ENCODE results near the gene NPC1L1. TPM values are rescaled to one million over a fixed set of nuclear protein-coding genes. Genes with fewer than 3 reads are reported as not detected.

Gene NPC1L1, protein sequence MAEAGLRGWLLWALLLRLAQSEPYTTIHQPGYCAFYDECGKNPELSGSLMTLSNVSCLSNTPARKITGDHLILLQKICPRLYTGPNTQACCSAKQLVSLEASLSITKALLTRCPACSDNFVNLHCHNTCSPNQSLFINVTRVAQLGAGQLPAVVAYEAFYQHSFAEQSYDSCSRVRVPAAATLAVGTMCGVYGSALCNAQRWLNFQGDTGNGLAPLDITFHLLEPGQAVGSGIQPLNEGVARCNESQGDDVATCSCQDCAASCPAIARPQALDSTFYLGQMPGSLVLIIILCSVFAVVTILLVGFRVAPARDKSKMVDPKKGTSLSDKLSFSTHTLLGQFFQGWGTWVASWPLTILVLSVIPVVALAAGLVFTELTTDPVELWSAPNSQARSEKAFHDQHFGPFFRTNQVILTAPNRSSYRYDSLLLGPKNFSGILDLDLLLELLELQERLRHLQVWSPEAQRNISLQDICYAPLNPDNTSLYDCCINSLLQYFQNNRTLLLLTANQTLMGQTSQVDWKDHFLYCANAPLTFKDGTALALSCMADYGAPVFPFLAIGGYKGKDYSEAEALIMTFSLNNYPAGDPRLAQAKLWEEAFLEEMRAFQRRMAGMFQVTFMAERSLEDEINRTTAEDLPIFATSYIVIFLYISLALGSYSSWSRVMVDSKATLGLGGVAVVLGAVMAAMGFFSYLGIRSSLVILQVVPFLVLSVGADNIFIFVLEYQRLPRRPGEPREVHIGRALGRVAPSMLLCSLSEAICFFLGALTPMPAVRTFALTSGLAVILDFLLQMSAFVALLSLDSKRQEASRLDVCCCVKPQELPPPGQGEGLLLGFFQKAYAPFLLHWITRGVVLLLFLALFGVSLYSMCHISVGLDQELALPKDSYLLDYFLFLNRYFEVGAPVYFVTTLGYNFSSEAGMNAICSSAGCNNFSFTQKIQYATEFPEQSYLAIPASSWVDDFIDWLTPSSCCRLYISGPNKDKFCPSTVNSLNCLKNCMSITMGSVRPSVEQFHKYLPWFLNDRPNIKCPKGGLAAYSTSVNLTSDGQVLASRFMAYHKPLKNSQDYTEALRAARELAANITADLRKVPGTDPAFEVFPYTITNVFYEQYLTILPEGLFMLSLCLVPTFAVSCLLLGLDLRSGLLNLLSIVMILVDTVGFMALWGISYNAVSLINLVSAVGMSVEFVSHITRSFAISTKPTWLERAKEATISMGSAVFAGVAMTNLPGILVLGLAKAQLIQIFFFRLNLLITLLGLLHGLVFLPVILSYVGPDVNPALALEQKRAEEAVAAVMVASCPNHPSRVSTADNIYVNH (N-terminal part only)
- total RNA-seq (2014; rRNA removed; shearing (Covaris generic)): 0.03 and 0.11 TPM in 2 replicates

DNA sequence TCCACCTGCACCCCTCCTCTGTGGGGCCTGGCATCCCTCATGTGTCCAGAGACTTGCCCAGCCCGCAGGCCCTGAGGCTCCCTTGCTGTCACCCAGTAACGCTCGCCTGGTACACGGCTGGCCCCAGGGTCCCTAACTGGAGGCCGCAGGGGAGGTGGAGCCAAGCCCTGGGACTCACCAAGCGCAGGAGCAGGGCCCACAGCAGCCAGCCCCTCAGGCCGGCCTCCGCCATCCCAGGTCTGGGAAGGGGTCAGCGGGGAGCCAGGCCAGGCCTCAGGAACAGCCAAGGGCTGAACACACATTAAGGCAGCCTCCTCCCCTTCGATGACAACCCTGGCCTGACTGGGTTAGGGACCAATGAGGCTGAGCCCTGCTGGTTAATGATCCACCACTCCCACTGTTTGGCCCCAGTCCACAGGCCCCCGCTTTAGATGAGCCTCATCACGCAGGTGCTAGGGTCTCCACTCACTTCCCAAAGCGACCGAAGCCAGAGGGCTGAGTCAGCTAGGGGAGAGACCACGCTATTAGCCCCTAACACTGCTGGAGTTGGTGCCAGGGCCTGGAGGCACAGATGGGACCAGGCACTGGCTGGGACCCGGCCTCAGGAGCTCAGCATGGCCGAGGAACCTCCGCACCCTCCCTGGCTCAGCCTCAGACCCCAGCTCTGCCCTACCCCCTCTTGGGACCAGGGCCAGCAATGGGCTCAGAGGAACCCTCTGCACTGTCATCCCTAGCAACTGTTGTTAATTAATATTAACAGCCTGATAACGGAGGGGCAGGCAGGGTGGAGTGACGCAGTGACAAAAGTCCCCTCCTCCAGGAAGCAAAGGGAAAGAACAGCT is at the start of gene NPC1L1:
Gene NPC1L1 (minus strand): TSS at position 303 of the 842 bp plus-strand sequence. CDS start 71 bp downstream, at position 232.

DNA sequence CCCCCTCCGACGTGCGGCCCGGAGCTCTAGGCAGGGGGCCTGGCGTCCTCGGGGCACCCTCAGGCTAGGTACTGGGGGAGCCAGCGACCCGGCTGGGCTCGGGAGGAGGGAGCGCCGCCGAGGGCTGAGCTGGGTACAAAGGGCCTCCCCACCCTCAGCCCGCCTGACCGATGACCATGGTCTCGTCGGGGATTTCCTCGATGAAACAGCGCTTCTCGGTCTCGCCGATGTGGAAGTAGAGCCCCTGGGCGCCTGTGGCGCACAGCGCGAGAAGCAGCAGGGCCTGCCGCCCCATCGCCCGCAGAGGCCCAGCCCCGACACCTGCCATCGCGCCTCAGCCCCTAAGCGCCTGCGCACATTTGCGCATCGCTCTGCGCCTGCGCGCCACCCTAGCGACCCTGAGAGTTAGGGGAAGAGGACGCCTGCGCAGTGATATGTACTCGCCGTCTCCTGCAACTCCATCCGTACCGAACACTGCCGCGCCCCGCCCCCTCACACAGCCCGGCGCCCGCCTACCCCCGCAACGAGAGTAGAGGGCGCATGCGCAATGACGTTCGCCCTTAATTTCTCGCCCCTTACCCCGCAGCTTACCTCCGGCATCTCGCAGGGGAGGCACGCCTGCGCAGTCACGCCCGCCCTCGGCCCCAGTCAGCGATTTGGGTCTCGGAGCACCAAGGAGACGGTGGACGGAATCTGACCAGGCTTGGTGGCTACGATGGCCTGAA is 40.9 kb upstream of the NPC1L1 start, which contains the start of gene TMED4:
Gene TMED4 (minus strand): TSS at position 353 of the 725 bp plus-strand sequence. CDS start 25 bp downstream, at position 328.

DNA sequence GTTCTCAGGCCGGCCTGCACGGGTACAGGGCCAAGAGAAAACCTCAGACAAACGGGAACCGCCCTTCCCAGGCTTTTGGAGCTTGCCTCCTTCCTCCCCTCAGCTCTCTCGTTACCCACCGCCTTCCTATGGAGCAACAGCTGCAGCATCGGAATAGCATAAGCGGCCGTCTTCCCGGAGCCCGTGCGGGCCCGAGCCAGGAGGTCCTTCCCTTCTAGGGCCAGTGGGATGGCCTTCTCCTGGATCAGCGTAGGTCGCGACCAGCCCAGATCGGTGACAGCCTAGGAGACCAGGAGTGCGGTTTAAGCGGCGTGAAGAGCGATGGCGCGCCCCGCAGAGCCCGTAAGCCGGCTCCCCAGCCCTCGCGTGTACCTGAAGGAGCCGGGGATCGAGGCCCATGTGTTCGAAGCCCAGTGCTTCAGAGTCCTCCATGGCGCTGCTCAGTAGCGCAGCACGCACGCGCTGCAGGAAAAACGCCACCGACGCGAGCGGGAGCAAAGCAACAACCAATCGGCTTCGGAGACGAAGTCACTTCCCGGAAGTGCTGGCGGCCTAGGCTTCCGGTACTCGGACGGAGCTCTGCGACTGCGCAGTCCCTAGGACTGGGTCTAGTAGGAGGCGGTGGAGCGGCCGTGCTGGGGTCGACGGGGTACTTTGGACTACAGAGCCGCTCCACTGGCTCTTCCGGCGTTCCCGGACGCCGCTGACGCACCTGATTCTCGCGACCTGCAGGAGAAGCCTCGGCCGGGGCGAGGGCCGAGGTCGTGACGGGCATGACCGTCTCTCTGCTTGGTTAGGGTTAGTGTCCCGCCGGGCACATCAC is 32.5 kb upstream of the NPC1L1 start, which contains the start of gene DDX56:
Gene DDX56 (minus strand): TSS at position 445 of the 823 bp plus-strand sequence. CDS start 13 bp downstream, at position 432.

DNA sequence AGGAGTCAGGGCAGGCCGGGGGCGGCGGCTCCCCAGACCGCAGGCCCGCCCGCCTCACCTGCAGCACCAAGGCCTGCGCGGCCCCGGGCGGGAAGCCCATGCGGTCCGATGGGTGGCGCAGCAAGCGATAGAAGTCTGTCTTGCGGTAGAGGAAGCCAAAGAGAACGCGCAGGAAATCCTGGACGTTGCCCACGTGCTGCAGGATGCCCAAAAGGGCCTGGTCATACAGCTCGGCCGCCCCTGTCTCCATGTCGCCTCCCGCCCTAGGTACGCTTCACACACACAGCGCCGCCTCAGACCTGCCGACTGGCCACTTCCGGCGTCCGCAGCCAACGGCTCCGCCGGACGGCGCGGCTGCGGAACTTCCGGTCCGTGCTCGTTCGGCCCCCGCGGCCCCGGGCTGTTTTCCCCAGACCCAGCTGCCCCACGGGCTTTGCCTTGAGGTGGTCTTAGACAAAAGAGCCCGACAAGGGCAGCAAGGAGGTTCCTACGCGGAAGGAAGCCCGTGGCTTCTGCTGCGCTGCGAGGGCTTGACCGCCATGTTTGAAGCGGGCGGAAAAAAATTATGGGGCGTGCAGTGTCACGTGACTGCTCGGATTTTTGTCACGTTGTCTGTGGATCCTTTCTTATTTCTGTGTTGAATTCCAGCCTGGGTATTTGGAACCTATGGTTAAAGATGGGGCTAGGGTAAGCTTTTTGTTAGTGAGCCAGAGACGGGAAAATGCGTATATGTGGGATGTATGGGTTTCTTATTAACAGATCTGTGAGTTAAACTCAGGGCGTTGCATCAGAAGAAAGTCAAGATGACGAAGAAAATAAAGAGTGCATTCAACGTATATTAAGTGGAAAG is 50.6 kb downstream of the NPC1L1 start, which contains the start of gene NUDCD3:
Gene NUDCD3 (minus strand): TSS at position 308 of the 850 bp plus-strand sequence. CDS start 58 bp downstream, at position 250.

Small RNA genes within 50 kb of the gene (small RNA-seq; reads per million reads assigned to genes)
- not detected for gene RNU6-1097P

Other genes with a start within 250 kb of the NPC1L1 start
- gene CAMK2B, start 215.7 kb downstream of the NPC1L1 start, total RNA-seq (2014; rRNA removed; shearing (Covaris generic)): 0.04 and 0.11 TPM in 2 replicates
- gene NUDCD3, start 50.7 kb downstream of the NPC1L1 start, total RNA-seq (2014; rRNA removed; shearing (Covaris generic)): 96.9 and 110 TPM in 2 replicates
- 108 and 140 TPM in 2 replicates for gene DDX56, start 32.6 kb upstream of the NPC1L1 start, total RNA-seq (2014; rRNA removed; shearing (Covaris generic))
- 93.4 and 96.6 TPM in 2 replicates for gene TMED4, start 40.9 kb upstream of the NPC1L1 start, total RNA-seq (2014; rRNA removed; shearing (Covaris generic))
- 40.8 and 41.8 TPM in 2 replicates for gene OGDH, start 65.3 kb upstream of the NPC1L1 start, total RNA-seq (2014; rRNA removed; shearing (Covaris generic))
- gene ZMIZ2, start 207.5 kb upstream of the NPC1L1 start, total RNA-seq (2014; rRNA removed; shearing (Covaris generic)): 13.1 and 14.1 TPM in 2 replicates